Skin epidermis (tissue), 12 donors: ENCODE data around the gene HIP1.
A peak's percentile ranks its signal among the peaks of the same experiment; 100 is the strongest.
"Not testable (repeated sequence)": the region's sequence is repeated elsewhere in the genome, so short reads cannot be mapped to it uniquely, and the experiment has no call there.

Source experiments
- H3K27ac ChIP-seq, 21 experiments: fragments of 200-600 bp; sonication (generic) in 11 of 21; one replicate each; pipeline ENCODE4 v1.5.0; 2020; ENCODE audit warnings: mild to moderate bottlenecking in 3 of 21, inconsistent platforms in 2 of 21, moderate library complexity in 2 of 21
- H3K4me3 ChIP-seq, 7 experiments: fragments of 200-600 bp; sonication (generic) in 2 of 7; one replicate each; pipeline ENCODE4 v1.5.0; 2020; ENCODE audit warnings: inconsistent platforms in 2 of 7, mild to moderate bottlenecking in 2 of 7, moderate library complexity in 1 of 7

The HIP1 gene

GRCh38 chr7:75719626-75720025 lies 19.1 kb downstream of the HIP1 start:
- Histone ChIP-seq H3K27ac (no peak overlapping the region), H3K4me3 (no peak overlapping the region)

GRCh38 chr7:75718390-75719031 lies 20.2 kb downstream of the HIP1 start:
- no peak overlapping the region for H3K27ac ChIP-seq
- H3K4me3 ChIP-seq: no peak overlapping the region

- H3K27ac ChIP-seq, H3K4me3 ChIP-seq: not testable (repeated sequence)
Measured at GRCh38 chr7:75717746-75718145, 21.0 kb downstream of the HIP1 start.

- no peak overlapping the region for H3K4me3 ChIP-seq
- H3K27ac ChIP-seq: no peak overlapping the region
Measured at GRCh38 chr7:75716992-75717626, 21.6 kb downstream of the HIP1 start.

- Histone ChIP-seq H3K27ac (no peak overlapping the region), H3K4me3 (no peak overlapping the region)
Measured at GRCh38 chr7:75715864-75716263, 22.9 kb downstream of the HIP1 start.

GRCh38 chr7:75712517-75713361 lies 26.0 kb downstream of the HIP1 start:
- Histone ChIP-seq H3K4me3 (no peak overlapping the region), H3K27ac (peak overlapping the region in 3 of 21 experiments; percentile 54 to 66 (median 60))

GRCh38 chr7:75711656-75712514 lies 26.9 kb downstream of the HIP1 start:
- peak overlapping the region in 7 of 21 experiments; percentile 19 to 66 (median 54) for H3K27ac ChIP-seq
- no peak overlapping the region for H3K4me3 ChIP-seq

GRCh38 chr7:75711076-75711475 lies 27.7 kb downstream of the HIP1 start:
- Histone ChIP-seq H3K4me3 (no peak overlapping the region), H3K27ac (peak overlapping the region in 1 of 21 experiments; percentile 45)

GRCh38 chr7:75704928-75705327 lies 33.8 kb downstream of the HIP1 start:
- Histone ChIP-seq H3K4me3 (no peak overlapping the region), H3K27ac (no peak overlapping the region)

GRCh38 chr7:75702515-75702914 lies 36.2 kb downstream of the HIP1 start:
- H3K27ac ChIP-seq: no peak overlapping the region
- H3K4me3 ChIP-seq: no peak overlapping the region

GRCh38 chr7:75699993-75700392 lies 38.7 kb downstream of the HIP1 start:
- Histone ChIP-seq H3K4me3 (no peak overlapping the region), H3K27ac (no peak overlapping the region)

GRCh38 chr7:75698358-75698757 lies 40.4 kb downstream of the HIP1 start:
- Histone ChIP-seq H3K4me3 (no peak overlapping the region), H3K27ac (no peak overlapping the region)

- H3K27ac ChIP-seq: no peak overlapping the region
- H3K4me3 ChIP-seq: no peak overlapping the region
Measured at GRCh38 chr7:75696263-75697037, 42.3 kb downstream of the HIP1 start.

GRCh38 chr7:75694638-75695399 lies 43.9 kb downstream of the HIP1 start:
- Histone ChIP-seq H3K4me3 (no peak overlapping the region), H3K27ac (no peak overlapping the region)

- not testable (repeated sequence) for H3K4me3 ChIP-seq, H3K27ac ChIP-seq
Measured at GRCh38 chr7:75693668-75694067, 45.1 kb downstream of the HIP1 start.

GRCh38 chr7:75691793-75692543 lies 46.8 kb downstream of the HIP1 start:
- Histone ChIP-seq H3K4me3 (no peak overlapping the region), H3K27ac (no peak overlapping the region)

GRCh38 chr7:75690121-75690523 lies 48.6 kb downstream of the HIP1 start:
- no peak overlapping the region for H3K4me3 ChIP-seq
- no peak overlapping the region for H3K27ac ChIP-seq
